HEK293T (cell line): Measurements from ENCODE around the gene CTSZ.

Experiments
- CTCF ChIA-PET: fragments of 350-600 bp; formaldehyde crosslinking; extraction: SDS; loops from one replicate; lab custom pipeline; 2021; ENCODE audit warnings: antibody characterized with exemption, inconsistent platforms; lab: Yijun Ruan, JAX
- POLR2A ChIA-PET: fragments of 350-600 bp; formaldehyde crosslinking; extraction: SDS; loops from one replicate; lab custom pipeline; 2020; ENCODE audit warnings: antibody characterized with exemption, inconsistent platforms; lab: Yijun Ruan, JAX
- DNase-seq: peaks from one replicate; pipeline ENCODE4 v3.0.0; 2012; ENCODE audit warnings: mixed read lengths; ENCODE audit errors: extremely low spot score
- ARNT ChIP-seq: fragments of 450-650 bp; IDR thresholded peaks from 2 replicates; pipeline ENCODE4 v1.6.1; 2017; ENCODE audit warnings: mild to moderate bottlenecking
- BHLHE40 ChIP-seq: fragments of 450-650 bp; IDR thresholded peaks from 2 replicates; pipeline ENCODE4 v1.6.1; 2016; ENCODE audit warnings: mild to moderate bottlenecking, moderate library complexity, borderline replicate concordance
- CTBP1 ChIP-seq: fragments of 450-650 bp; IDR thresholded peaks from 2 replicates; pipeline ENCODE4 v1.6.1; 2016; ENCODE audit warnings: borderline replicate concordance
- ELF4 ChIP-seq: fragments of 450-650 bp; IDR thresholded peaks from 2 replicates; pipeline ENCODE4 v1.6.1; 2017; ENCODE audit warnings: antibody characterized with exemption
- FOXA1 ChIP-seq: fragments of 450-650 bp; IDR thresholded peaks from 2 replicates; pipeline ENCODE4 v1.6.1; 2016; ENCODE audit warnings: mild to moderate bottlenecking
- FOXK2 ChIP-seq: fragments of 450-650 bp; IDR thresholded peaks from 2 replicates; pipeline ENCODE4 v1.6.1; 2016; ENCODE audit warnings: mild to moderate bottlenecking
- FOXM1 ChIP-seq: fragments of 450-650 bp; IDR thresholded peaks from 2 replicates; pipeline ENCODE4 v1.6.1; 2017; ENCODE audit warnings: mild to moderate bottlenecking, borderline replicate concordance
- HDGF ChIP-seq: fragments of 450-650 bp; IDR thresholded peaks from 2 replicates; pipeline ENCODE4 v1.6.1; 2017; ENCODE audit warnings: antibody characterized with exemption, borderline replicate concordance
- L3MBTL2 ChIP-seq: fragments of 450-650 bp; conservative IDR thresholded peaks from 2 replicates; pipeline ENCODE4 v1.6.1; 2016; ENCODE audit warnings: mild to moderate bottlenecking
- LEF1 ChIP-seq: fragments of 450-650 bp; IDR thresholded peaks from 2 replicates; pipeline ENCODE4 v1.6.1; 2017; ENCODE audit warnings: mild to moderate bottlenecking, borderline replicate concordance
- NFRKB ChIP-seq: fragments of 450-650 bp; IDR thresholded peaks from 2 replicates; pipeline ENCODE4 v1.6.1; 2016; ENCODE audit warnings: mild to moderate bottlenecking, moderate library complexity
- PKNOX1 ChIP-seq: fragments of 450-650 bp; IDR thresholded peaks from 2 replicates; pipeline ENCODE4 v1.6.1; 2016
- SP1 ChIP-seq: fragments of 450-650 bp; IDR thresholded peaks from 2 replicates; pipeline ENCODE4 v1.6.1; 2017
- SUZ12 ChIP-seq: fragments of 450-650 bp; IDR thresholded peaks from 2 replicates; pipeline ENCODE4 v1.6.1; 2016; ENCODE audit warnings: mild to moderate bottlenecking
- TARDBP ChIP-seq: fragments of 450-650 bp; IDR thresholded peaks from 2 replicates; pipeline ENCODE4 v1.6.1; 2016
- ZNF384 ChIP-seq: fragments of 450-650 bp; IDR thresholded peaks from 2 replicates; pipeline ENCODE4 v1.6.1; 2016

The CTSZ gene

DNA sequence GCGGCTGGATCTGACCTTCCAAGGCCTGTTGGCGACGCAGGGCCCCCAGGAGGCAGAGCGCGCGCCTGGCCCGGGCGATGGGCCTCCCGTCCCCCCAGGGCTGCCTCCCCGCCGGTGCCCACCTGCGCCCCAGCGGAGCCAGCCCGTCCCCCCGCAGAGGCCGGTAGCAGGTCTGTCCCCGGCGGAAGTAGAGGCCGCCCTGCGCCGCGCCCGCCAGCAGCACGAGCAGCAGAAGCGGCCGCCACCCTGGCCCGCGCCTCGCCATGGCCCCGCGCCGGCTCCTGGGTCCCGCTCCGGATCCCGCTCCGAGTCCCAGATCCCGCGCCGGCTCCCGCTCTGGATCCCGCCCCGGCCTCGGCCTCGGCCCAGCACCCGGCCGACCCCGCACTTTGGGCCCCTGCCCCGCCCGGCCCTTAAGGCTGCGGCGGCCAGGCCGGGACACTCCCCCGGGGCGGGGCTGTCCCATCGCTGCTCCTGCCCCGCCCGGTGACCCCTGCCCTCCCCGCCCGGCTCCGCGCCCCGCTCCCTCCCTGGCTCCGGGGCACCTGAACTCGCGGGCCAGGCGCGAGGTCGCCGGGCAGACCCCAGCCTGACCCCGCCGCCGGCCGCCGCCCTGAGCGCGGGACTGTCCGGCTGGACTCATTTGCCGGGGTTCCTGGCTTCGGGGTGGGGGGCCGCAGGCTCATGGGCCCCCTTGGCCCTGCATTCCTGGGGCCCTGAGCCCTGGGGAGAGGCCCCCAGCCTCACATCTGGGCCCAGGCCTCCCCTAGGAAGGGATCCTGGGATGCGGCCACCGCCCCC lies at the start of gene CTSZ:
Gene CTSZ (minus strand): TSS at position 391 of the 801 bp plus-strand sequence. CDS start 126 bp downstream, at position 265.
- ChIA-PET POLR2A (no interaction called here), CTCF (no interaction called here)
- DNase-seq, result no peak
- TF ChIP-seq FOXM1 (no peak), NFRKB (no peak), FOXA1 (no peak), BHLHE40 (no peak), LEF1 (no peak), PKNOX1 (no peak), SUZ12 (no peak)

DNA sequence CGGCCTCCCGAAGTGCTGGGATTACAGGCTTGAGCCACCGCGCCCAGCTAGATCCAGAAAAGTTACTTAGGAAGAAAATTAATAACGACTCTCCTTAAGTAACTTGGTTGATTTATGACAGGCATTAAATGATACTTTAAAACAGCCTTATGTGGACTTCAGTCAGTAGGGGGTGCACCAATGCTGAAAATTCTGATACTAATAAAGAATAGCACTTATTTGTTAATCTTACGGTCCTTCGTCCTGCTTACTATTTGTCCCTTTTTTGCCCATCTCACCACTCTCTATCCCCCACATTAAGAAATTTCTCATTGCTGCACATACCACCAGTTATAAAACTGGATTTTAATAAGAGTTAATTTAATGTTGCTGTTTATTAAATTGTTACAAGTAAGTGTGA lies 48.2 kb upstream of the CTSZ start:
- no peak for TF ChIP-seq BHLHE40
- no peak for DNase-seq
- ChIA-PET CTCF (no interaction called here), POLR2A (no interaction called here)

GRCh38 chr20:59051666-59052185 lies 44.7 kb upstream of the CTSZ start:
- POLR2A ChIA-PET, result no interaction called here
- CTCF ChIA-PET, result no interaction called here
- TF ChIP-seq SP1, result no peak
- no peak for TF ChIP-seq CTBP1
- no peak for TF ChIP-seq ZNF384
- no peak for TF ChIP-seq L3MBTL2
- no peak for TF ChIP-seq FOXM1
- no peak for TF ChIP-seq HDGF
- TF ChIP-seq FOXA1, result no peak
- TF ChIP-seq FOXK2, result no peak
- no peak for TF ChIP-seq ELF4
- no peak for TF ChIP-seq BHLHE40
- no peak for TF ChIP-seq TARDBP
- TF ChIP-seq SUZ12, result no peak
- no peak for TF ChIP-seq PKNOX1
- no peak for TF ChIP-seq NFRKB

DNA sequence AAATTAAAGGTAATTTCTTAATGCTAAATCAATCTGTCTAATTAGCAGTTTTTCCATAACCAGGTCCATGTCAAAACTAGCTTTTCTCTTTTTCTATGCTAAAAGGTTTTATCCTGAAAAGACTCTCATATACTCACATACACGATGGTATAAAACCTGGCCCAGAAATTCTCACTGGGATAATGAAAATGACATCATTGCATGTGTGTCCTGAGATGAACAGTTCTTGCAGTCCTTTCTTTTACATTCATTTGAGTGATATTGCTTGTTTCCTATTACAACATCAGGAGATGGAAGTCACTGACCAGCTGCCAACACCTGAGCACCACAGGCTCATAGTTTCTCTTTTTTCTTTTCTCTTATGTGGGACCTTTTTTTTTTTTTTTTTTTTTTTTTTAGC lies 43.4 kb upstream of the CTSZ start:
- no peak for DNase-seq
- CTCF ChIA-PET, result no interaction called here
- no peak for TF ChIP-seq CTBP1
- no peak for TF ChIP-seq ZNF384
- TF ChIP-seq ARNT, result no peak
- TF ChIP-seq HDGF, result no peak
- no peak for TF ChIP-seq BHLHE40
- no peak for TF ChIP-seq PKNOX1
- TF ChIP-seq TARDBP, result no peak
- no peak for TF ChIP-seq LEF1
- no peak for TF ChIP-seq NFRKB
- TF ChIP-seq SUZ12, result no peak
- TF ChIP-seq FOXA1, result no peak
- no peak for TF ChIP-seq L3MBTL2
- TF ChIP-seq ELF4, result no peak
- no peak for TF ChIP-seq FOXM1
- TF ChIP-seq SP1, result no peak
- no peak for TF ChIP-seq FOXK2
- POLR2A ChIA-PET, result interaction anchor here (1.4 kb wide), 1 partner anchor 10 kb away, joined by 3 read pairs; no protein-coding TSS in a partner anchor

More at GRCh38 chr20:59051666-59052185, 44.7 kb upstream of the CTSZ start:
- DNase-seq, result no peak

DNA sequence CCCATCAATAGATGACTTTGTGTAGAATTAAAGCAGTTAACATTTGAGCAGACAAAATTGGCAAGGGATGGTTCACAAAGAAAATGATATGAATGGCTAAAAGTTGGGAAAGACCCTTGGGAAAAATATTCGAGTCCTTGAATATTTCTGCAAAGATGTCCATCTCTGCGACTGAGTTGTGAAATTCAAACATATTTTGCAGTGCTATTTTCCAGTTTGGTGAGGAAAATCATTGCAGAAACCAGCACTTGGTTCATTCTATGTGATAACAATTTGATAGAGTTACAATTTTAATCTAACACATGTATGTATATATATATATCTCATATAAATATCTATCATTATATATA lies 41.6 kb upstream of the CTSZ start:
- CTCF ChIA-PET, result no interaction called here
- POLR2A ChIA-PET, result no interaction called here

GRCh38 chr20:59047938-59048680 lies 41.1 kb upstream of the CTSZ start:
- no peak for DNase-seq
- ChIA-PET CTCF (no interaction called here), POLR2A (no interaction called here)
- TF ChIP-seq CTBP1, result no peak
- no peak for TF ChIP-seq ELF4
- TF ChIP-seq LEF1, result no peak
- no peak for TF ChIP-seq L3MBTL2
- no peak for TF ChIP-seq ZNF384
- TF ChIP-seq BHLHE40, result no peak
- TF ChIP-seq FOXM1, result no peak
- TF ChIP-seq NFRKB, result no peak
- no peak for TF ChIP-seq HDGF
- no peak for TF ChIP-seq SUZ12
- TF ChIP-seq ARNT, result no peak
- no peak for TF ChIP-seq FOXK2
- no peak for TF ChIP-seq PKNOX1
- TF ChIP-seq TARDBP, result no peak
- TF ChIP-seq SP1, result no peak

More for the DNA sequence above, 41.6 kb upstream of the CTSZ start:
- no peak for TF ChIP-seq L3MBTL2
- no peak for TF ChIP-seq ARNT
- TF ChIP-seq FOXM1, result no peak
- TF ChIP-seq CTBP1, result no peak
- TF ChIP-seq SP1, result no peak
- TF ChIP-seq NFRKB, result no peak
- DNase-seq, result no peak
